HG02870 (cell line): Measurements from ENCODE around the gene TNFRSF19.
A peak's percentile ranks its signal among the peaks of the same experiment; 100 is the strongest.

Experiments
- ATAC-seq: cut with Tn5 transposase; IDR thresholded peaks from one replicate; pipeline ENCODE4 v1.9.1; 2021; ENCODE audit warnings: mild to moderate bottlenecking, moderate library complexity; ENCODE audit not compliant: unreplicated experiment

Gene TNFRSF19

GRCh38 chr13:23680845-23681669 lies 110.8 kb downstream of the TNFRSF19 start:
- ATAC-seq, result no peak

- no peak for ATAC-seq
These were observed 112.9 kb downstream of the TNFRSF19 start for GRCh38 chr13:23683084-23683483.

GRCh38 chr13:23684647-23685046 lies 114.4 kb downstream of the TNFRSF19 start:
- no peak for ATAC-seq

GRCh38 chr13:23685416-23685815 lies 115.2 kb downstream of the TNFRSF19 start:
- no peak for ATAC-seq

GRCh38 chr13:23686948-23687347 lies 116.7 kb downstream of the TNFRSF19 start:
- no peak for ATAC-seq

- ATAC-seq, result no peak
These were observed 117.4 kb downstream of the TNFRSF19 start for GRCh38 chr13:23687614-23688013.

GRCh38 chr13:23688336-23688735 lies 118.1 kb downstream of the TNFRSF19 start:
- ATAC-seq, result no peak

- ATAC-seq, result no peak
These were observed 120.5 kb downstream of the TNFRSF19 start for GRCh38 chr13:23690668-23691067.

- ATAC-seq, result no peak
These were observed 122.6 kb downstream of the TNFRSF19 start for GRCh38 chr13:23692816-23693215.

- no peak for ATAC-seq
These were observed 125.0 kb downstream of the TNFRSF19 start for GRCh38 chr13:23695196-23695595.

- peak; percentile 72 for ATAC-seq
These were observed 125.7 kb downstream of the TNFRSF19 start for GRCh38 chr13:23695711-23696464.

GRCh38 chr13:23696610-23697009 lies 126.4 kb downstream of the TNFRSF19 start:
- ATAC-seq, result no peak

GRCh38 chr13:23697772-23698313 lies 127.6 kb downstream of the TNFRSF19 start:
- ATAC-seq, result no peak

- ATAC-seq, result no peak
These were observed 129.1 kb downstream of the TNFRSF19 start for GRCh38 chr13:23699271-23699670.

GRCh38 chr13:23701186-23701585 lies 131.0 kb downstream of the TNFRSF19 start:
- no peak for ATAC-seq

GRCh38 chr13:23701636-23702035 lies 131.4 kb downstream of the TNFRSF19 start:
- ATAC-seq, result no peak

GRCh38 chr13:23703246-23703860 lies 133.1 kb downstream of the TNFRSF19 start:
- ATAC-seq, result no peak

GRCh38 chr13:23705583-23705982 lies 135.4 kb downstream of the TNFRSF19 start:
- no peak for ATAC-seq

GRCh38 chr13:23707674-23708073 lies 137.5 kb downstream of the TNFRSF19 start:
- ATAC-seq, result no peak

- ATAC-seq, result no peak
These were observed 139.3 kb downstream of the TNFRSF19 start for GRCh38 chr13:23709536-23709935.

- no peak for ATAC-seq
These were observed 140.2 kb downstream of the TNFRSF19 start for GRCh38 chr13:23710366-23710765.
